Ammon's horn (tissue), 1 donor: ENCODE data around the gene CYP24A1.
"Not testable (repeated sequence)": the region's sequence is repeated elsewhere in the genome, so short reads cannot be mapped to it uniquely, and the experiment has no call there.

Source experiments
- DNase-seq: peaks from one replicate; pipeline ENCODE4 v3.0.0-alpha.2; 2016; ENCODE audit warnings: low spot score

The CYP24A1 gene

DNA sequence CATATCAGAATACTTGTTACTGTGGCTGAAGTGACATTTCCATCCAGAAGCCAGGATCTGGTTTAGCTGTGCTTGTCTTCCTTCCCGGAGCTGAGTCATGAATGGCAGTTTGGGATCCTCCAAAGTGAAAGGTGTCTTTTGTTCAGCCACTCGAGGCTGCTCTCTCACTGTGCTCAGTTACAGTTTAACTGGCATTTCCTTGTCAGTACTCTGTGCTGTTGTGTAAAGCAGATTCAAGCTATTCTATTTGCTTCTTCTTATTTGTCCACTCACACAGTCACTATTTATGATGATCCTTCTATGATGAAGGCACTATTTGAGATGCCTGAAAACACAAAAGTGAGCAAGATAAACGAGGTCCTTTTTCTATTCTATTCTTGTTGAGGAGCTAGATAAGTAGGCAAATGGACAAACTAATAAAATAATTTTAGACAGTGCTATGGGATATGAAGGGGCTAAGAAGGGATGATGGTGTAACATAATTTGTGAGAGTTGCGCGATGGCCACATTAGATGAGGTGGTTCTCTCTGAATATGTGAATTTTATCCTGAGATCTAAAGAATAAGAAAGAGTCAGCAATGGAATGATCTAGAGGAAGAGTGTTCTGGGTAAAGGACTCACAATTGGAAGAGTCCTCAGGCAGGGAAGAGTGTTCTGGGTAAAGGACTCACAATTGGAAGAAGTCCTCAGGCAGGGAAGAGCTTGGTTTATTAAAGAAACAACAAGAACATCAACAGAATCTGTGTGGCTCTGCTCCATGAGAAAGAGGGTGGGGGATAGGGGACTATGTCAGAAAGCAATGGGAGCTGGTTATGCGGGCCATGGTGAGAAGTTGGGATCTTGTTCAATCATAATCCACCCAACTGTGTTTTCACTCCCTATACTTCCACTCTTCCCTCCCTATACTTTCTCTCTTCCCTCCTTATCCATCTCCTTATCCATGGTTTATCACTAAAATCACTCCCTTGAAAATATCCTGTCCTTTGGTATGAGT lies 40.1 kb downstream of the CYP24A1 start:
- peak; percentile 6 for DNase-seq

DNA sequence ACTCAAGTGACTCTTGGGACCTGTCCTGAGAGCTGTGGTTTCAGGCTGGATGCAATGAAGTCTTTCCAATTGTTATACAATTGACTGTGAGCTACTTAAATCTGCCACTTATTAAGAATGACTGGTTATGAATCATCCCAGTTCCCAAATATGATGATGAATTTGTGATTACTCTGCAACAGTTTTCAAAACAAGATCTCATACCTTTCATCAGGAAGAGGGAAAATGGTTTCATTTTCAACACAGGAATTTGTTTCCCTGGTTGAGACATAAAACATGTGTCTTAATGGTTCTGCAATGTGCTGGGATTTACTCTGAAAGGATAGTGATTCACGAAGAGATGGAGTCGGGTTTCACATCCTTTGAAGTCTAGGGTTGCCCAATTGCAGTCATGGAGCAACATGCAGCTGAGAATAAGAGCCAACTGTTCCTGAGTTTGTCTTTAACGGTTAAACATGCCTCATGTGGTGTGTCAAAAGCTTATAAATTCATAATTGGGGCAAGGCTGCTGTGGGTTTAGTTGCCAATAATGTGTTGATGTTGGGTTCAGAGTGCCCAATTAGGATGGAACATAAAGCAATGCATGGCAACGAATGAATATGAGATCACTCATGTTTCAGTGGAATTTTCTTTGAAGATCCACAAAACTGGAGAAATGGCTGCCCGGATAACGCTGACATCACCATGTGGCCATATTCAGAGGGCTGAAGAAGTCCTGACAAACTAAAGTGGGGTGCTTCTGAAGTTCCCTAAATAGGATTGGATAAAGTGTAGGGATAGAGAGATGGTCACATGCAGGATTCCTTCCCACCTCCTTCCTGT lies 41.0 kb downstream of the CYP24A1 start:
- DNase-seq = no peak

DNA sequence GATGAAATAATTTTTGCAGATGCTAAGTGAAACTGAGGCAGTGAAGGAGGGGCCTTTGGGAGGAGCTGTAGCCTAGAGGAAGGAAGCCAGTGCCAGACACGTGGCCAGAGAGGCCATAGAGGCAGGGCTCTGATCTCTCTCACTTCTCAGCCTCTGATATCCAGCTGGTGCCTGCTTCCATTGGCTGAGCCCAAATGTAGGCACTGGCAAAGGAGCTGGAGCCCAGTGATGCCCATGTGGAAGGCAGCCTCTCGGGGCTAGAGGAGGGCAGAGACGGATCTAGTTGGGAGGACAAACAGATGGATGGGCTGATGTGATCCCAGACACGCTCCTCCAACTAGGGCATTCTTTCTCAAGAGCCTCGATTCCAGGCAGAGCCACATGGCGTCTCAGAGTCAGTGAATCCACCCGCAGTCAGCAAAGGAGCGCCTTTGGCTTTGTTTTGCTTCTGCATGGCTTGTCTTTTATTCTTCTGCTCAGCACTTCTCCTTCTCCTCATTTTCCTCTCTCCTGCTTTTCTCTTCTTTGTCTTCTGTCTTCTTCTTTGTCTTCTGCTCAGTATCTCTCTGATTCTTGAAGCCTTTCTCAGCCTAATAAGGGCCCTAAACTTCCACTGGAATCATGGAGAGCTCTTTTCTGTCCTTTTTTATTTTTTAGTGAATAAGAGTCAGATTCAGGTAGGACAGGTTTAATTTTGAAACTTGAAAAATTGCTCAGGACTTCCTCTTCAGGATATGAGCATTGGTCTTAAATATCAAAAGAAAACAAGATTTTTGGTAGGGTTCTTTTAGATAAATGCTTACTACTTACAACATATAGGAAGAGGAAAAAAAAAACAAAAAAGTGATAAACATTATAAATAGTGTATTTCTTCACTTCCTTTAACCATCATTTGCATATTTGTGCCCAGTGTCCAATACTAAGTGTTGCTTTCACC lies 41.8 kb downstream of the CYP24A1 start:
- no peak for DNase-seq

DNA sequence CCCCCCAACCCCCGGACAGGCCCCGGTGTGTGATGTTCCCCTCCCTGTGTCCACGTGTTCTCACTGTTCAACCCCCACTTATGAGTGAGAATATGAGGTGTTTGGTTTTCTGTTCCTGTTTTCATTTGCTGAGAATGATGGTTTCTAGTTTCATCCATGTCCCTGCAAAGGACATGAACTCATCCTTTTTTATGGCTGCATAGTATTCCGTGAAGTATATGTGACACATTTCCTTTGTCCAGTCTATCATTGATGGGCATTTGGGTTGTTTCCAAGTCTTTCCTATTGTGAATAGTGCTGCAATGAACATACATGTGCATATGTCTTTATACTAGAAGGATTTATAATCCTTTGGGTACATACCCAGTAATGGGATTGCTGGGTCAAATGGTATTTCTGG lies 42.7 kb downstream of the CYP24A1 start:
- not testable (repeated sequence) for DNase-seq

DNA sequence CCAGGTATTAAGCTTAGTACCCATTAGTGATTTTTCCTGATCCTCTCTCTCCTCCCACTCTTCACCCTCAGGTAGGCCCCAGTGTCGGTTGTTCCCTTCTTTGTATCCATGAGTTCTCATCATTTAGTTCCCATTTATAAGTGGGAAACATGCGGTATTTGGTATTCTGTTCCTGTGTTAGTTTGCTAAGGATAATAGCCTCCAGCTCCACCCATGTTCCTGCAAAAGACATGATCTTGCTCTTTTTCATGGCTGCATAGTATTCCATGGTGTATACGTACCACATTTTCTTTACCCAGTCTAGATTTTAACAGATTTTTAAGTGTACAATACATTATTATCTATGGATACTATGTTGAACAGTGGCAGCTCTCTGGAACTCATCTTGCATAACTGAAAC lies 44.4 kb downstream of the CYP24A1 start:
- DNase-seq = no peak

DNA sequence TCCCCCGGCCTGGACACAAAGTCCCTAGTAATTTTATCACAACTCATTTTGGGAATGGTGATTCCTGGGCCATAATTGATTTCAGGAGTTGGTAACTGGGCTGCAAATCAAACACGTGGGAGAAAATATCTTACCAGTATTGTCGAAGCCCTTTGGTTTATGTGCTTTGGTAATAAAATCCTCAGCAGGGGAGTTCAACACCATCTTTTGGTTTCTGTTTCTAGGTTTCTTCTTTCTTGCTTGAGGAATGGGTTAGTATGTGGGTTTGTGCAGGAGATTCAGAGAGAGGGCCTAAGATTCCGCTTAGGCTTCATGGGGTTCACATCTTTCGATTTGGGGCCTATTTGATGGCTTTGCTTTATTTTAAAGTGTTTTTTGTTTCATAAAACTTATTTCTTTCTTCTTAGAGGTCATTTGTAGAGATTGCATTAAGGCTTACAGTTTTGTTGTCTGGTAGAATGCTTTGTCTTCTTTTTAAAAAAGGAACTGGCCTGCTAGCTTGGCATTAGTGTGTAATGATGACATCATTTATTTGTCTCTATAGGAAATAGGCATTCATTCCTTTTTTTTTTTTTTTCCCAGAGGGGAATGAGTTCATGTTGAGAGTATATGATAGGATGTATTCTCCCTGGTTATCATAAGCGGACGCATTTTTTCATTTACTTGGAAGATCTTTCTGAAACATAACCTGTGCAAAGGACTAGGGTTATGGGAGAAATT lies 45.8 kb downstream of the CYP24A1 start:
- no peak for DNase-seq

DNA sequence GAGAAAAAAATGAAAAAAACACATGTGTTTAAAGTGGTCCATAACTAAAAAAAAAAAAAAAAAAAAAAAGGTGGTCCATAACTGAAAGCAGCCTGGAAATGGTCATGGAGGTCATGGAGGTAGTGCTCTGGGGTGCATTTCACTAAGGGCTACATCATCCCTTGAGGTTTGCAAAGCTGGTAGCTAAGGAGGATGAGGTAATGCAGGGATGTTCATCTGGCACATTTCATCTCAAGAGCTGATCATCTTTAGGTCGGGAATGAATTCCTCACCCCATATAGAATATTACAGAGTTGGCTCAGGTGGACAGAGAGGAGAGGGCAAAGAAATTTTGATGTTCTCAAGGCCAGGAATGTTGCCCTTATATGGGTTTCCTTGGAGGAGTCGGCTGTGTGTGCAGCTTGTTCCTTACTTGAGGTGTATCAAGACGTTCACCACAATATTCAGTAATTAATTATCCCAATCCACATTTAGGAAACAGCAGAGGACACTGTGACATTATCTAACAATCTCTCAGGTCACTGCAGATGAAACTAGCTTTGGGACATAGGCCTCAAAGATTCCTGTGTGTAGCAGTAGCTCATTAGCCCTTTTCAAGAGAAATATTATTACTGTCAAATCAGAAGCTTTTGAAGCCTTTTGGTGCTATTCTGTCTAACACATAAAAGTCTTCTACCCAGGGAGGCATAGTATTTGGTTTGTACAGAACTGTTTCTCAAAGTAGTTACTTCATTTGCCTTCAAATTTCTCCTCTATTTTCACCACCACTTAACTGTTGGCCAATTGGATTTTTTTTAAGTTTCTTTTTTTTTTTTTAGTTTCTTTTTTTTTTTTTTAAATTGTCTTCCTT lies 46.8 kb downstream of the CYP24A1 start:
- no peak for DNase-seq

DNA sequence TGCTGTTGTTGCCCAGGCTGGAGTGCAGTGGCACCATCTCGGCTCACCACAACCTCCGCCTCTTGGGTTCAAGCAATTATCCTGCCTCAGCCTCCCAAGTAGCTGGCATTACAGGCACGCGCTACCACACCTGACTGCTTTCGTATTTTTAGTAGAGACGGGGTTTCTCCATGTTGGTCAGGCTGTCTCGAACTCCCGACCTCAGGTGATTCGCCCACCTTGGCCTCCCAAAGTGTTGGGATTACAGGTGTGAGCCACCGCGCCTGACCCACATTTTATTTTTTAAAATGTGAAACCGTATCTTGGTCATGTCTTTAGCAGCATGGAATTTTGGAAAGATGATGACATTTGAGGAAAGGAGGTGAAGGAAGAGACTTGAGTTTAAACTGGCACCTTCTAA lies 47.5 kb downstream of the CYP24A1 start:
- DNase-seq = not testable (repeated sequence)

DNA sequence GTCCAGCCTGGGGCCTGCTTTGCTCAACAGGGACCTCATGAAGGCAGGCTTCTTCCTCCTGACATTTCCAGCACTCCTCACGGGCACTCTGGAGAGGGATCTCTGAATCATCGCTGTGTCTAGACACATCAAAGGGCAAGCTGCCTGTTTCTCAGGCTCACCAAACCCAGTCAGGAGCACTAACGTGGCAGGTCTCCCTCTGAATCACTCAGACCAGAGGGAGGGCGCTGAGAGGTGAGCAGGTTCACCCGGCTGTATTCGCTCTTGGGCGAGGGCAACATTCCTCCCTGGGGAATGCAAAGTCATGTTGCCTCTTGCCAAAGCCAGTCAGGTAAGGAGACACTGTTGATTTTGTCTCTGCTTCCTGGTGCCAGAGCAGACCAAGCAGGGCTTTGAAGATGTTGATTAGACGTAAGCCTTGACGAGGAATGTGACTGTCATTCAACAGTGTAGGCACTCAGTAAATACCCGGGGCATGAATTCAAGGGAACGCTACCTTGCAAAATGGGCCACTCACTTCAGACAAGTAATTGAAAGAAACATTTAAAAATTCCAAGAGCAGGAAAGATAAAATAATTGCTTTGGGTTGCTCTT lies 50.1 kb downstream of the CYP24A1 start:
- DNase-seq = no peak

DNA sequence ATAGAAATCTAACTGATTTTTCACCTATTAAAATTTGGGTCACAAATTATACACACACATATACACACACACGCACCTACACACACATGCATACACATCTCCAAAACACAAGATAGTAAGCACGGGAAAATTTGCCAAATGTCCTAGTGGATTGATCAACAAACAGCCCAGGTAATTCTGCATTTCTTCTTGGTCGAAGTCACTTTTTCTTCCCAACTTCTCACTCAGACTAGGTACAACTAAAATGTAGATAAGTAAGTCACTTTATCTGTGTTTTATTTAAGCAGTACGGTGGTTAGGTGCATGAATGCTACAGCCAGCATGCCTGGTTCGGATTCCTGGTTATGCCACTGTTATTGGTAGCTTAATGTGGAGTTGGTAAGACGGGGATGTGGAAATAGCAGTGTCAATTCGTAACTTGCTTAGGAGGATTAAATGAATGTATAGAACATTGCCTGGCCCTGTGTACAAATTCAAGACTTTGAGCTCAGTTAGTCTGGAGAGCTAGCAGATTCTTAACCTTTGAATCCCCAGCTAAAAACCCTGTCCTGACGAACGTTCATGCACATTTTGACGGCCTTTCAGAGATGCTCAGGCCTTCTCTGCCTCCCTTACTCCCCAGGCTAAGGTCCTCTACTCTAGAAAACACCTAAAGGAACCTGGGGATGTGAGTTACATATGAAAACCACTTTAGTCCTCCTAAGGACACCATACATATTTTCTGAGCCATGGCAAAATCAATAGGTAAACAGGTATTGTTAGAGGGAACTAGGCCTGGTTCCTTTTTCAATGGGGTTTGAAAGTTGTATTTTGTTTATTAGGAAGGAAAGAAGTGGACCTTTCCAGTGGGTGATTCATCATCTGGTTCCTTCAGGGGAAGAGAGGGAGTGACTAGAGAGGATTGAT lies 50.9 kb downstream of the CYP24A1 start:
- DNase-seq = no peak

DNA sequence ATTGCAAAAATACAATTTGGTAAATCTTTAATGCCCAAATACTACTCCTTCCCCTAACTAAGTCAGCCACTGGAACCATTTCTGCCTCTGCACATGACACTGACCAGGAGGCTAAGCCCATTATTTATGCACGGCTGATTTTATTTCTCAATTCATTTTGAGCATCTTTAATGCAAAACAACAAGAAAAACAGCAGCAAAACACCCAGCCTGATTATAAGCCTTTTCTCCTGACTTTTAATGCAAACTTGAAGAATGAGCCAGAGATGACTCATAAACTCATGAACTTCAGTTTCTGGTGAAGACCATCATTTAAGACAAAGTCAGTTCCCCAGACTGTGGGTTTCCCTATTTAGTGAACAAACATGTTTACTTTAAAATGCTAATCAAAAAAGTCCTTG lies 51.6 kb downstream of the CYP24A1 start:
- DNase-seq = no peak

DNA sequence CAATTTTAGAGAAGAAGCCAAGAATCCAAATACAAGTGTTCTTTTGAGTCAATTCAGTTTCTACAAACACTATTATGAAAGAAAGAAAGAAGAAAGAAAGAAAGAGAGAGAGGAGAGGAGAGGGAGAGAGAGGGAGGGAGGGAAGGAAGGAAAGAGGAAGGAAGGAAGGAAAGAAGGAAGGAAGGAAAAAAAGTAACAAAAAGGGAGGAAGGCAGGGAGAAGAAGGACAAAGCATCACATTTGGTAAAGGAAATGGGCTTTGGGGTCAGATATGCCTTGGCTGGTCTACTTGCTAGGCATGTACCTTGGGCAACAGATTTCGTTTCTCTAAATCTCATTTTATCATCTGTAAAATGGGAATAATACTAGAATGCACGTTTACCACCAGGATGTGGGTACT lies 54.0 kb downstream of the CYP24A1 start:
- DNase-seq = no peak

DNA sequence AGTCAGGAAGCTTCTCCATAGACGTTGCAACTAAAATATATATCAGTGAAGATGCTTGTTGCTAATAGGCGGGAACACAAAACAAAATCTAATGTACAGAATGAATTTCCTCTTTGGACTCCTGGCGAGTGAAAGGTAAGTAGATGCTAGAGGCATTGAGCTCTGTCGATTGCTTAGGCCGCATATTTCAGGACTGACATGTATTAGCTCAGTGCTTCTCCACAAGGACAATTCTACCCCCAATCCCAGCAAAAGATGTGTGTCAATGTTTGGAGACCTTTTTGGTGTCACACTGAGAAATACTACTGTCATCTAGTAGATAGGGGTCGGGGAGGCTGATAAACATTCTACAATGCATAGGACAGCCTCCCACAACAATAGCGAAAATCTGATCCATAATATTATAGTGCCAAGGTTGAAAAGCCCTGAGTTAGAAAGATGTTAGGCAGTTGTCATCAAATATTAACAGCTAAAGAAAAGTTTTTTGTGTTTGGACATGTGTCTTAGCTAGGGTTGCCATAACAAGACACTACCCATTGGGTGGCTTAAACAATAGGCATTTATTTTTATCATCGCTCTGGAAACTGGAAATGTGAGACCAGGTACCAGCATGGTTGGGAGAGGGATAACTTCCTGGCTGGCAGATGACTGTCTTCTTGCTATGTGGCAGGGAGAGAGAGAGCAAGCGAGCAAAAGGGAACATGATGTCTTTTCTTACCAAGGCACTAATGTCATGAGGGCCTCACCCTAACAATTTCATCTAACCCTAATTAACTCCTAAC lies 55.4 kb downstream of the CYP24A1 start:
- DNase-seq = no peak

DNA sequence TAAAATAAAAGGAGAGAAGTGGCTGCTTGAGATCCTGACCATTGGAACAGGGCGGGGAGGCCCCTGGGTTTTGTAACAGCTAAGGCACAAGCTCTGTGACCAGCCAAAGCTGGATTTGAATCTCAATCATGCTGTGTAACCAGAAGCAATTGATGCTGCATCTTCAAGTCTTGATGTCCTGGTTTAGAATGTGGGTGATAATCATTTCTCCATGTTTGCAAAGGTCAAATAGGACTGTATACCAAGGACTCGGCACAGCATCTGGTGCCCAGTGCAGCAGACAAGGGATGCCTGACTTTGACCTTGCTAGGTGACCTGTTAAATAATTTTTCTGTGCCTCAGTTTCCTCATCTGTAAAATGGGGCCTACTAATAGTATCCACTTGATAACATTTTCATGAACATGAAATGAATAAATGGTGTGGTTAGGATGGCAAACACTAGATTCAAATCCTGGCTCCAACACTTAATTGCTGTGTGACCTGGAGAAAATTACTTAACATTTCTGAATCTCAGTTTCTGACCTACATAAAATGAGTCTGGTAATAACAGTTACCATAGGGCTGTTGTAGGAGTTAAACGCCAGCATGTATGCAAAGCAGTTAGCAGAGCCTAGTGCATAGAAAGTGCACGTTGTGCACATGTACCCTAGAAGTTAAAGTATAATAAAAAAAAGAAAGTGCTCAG lies 57.1 kb downstream of the CYP24A1 start:
- DNase-seq = no peak

DNA sequence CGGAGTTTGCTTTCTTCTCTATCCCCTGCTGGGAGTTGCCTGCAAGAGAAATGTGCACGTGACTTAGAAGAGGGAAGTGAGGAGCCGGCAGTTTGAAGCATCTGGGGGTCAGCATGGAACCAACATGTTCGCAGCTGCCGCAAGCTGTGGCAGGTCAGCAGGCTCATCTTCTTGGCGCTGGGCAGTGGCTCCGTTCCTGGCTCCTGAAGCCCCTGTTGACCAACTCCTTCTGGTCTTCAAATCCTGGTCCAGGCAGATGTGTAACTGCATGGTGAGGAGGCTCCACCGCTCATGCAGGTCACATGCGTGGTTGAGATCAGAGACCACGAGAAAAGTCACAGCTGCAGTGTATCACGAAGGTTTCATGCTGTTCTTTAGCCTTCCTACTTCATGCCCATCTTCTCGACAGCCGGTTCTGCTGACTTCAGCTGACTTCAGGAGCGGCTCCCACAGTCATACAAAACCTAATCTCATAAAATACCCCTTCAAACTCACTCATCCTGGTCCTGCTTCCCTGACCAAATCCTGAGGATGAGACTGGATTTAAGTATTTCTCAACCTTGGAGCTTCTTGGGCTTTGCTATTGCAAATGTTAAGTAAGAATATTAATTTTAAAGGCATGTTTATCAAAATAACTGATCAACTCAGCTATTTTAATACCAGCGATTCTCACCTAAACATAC lies 58.5 kb downstream of the CYP24A1 start:
- no peak for DNase-seq

DNA sequence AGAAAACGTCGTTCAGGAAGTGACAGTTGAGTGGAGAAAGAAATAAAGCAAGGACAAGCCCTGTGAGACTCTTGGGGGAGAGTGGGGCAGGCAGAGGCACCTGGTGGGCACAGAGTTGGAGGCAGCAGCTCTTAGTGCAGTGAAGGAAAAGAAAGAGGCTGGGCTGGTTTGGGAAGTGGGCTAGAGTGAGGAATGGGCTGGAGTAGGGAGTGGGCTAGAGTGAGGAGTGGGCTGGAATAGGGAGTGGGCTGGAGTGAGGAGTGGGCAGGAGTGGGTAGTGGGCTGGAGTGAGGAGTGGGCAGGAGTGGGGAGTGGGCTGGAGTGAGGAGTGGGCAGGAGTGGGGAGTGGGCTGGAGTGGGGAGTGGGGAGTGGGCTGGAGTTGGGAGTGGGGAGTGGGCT lies 59.7 kb downstream of the CYP24A1 start:
- DNase-seq = no peak

DNA sequence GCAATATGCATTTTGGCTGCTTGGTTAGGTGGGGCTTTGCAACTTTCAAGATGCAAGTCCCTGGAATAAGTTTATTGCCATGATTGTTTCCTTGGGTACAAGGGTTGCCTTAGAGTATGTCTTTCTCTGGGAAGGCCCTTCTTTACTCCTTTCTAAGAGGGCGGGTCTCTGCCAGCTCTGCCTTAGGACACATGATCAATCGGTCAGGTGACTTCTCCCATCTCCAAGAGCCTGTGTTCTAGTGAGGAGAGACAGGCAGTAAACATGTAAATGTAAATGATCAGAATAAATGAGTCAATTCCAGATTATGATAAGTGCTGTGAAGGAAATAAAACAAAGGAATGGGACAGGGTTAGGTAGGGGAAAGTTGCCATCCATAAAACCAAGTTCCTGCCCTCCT lies 60.2 kb downstream of the CYP24A1 start:
- no peak for DNase-seq
